Smooth muscle cell (in vitro differentiated cells): ENCODE data around the gene EME1. TPM values are rescaled to one million over a fixed set of nuclear protein-coding genes. Genes with fewer than 3 reads are reported as not detected.

ENCODE experiments used
- DNase-seq: peaks from one replicate; lab custom pipeline; 2025; ENCODE audit not compliant: unreplicated experiment; lab: John Stamatoyannopoulos, UW
- H2AFZ ChIP-seq: fragments of 200-600 bp; sonication (generic); 2 replicates; pipeline ENCODE4 v1.6.0; 2016; ENCODE audit warnings: antibody characterized with exemption, low read depth, mild to moderate bottlenecking
- H3F3A ChIP-seq: fragments of 200-600 bp; sonication (generic); 2 replicates; pipeline ENCODE4 v1.6.0; 2017; ENCODE audit warnings: antibody characterized with exemption, low read depth
- H3K27ac ChIP-seq: fragments of 200-600 bp; sonication (generic); 2 replicates; pipeline ENCODE4 v1.5.1; 2016; ENCODE audit warnings: low read depth, mild to moderate bottlenecking
- H3K27me3 ChIP-seq: fragments of 200-600 bp; sonication (generic); 2 replicates; pipeline ENCODE4 v1.6.1; 2016; ENCODE audit warnings: low read depth, mild to moderate bottlenecking
- H3K36me3 ChIP-seq: fragments of 200-600 bp; sonication (generic); 2 replicates; pipeline ENCODE4 v1.5.1; 2016; ENCODE audit warnings: low read depth
- H3K4me1 ChIP-seq: fragments of 200-600 bp; sonication (generic); 2 replicates; pipeline ENCODE4 v1.5.1; 2016; ENCODE audit warnings: low read depth
- H3K4me2 ChIP-seq: fragments of 200-600 bp; sonication (generic); 2 replicates; pipeline ENCODE4 v1.6.0; 2016; ENCODE audit warnings: mild to moderate bottlenecking
- H3K4me3 ChIP-seq: fragments of 200-600 bp; sonication (generic); 2 replicates; pipeline ENCODE4 v1.5.1; 2016; ENCODE audit warnings: mild to moderate bottlenecking
- H3K79me2 ChIP-seq: fragments of 200-600 bp; sonication (generic); 2 replicates; pipeline ENCODE4 v1.6.0; 2016; ENCODE audit warnings: low read depth, mild to moderate bottlenecking
- H3K9ac ChIP-seq: fragments of 200-600 bp; sonication (generic); 2 replicates; pipeline ENCODE4 v1.6.0; 2016; ENCODE audit warnings: low read depth
- H3K9me3 ChIP-seq: fragments of 200-600 bp; sonication (generic); replicated peaks from 2 replicates; pipeline ENCODE4 v1.5.1; 2016; ENCODE audit warnings: low read depth
- H4K20me1 ChIP-seq: fragments of 200-600 bp; sonication (generic); 2 replicates; pipeline ENCODE4 v1.6.0; 2016; ENCODE audit warnings: low read depth
- WGBS: methylation state at CpG from one replicate; pipeline ENCODE4 v1.1.7; 2016; ENCODE audit warnings: low lambda C conversion rate; 5-methylcytosine and 5-hydroxymethylcytosine counted together
- polyA plus RNA-seq: library from polyadenylated mRNA; unstranded; fragments of >200 nt; fragmentation: Nextera tagmentation; extraction: Ambion mirVana; gene quantifications from 2 replicates; pipeline ENCODE4 v1.2.1, GENCODE V29; 2016
- total RNA-seq: library from RNA; depleted of rRNA; stranded (reverse); fragments of >200 nt; gene quantifications from 2 replicates; pipeline ENCODE4 v1.2.3, GENCODE V29; 2014
- TF ChIP-seq, protein P1 (sequence below): fragments of 200-600 bp; sonication (generic); IDR thresholded peaks from 2 replicates; pipeline ENCODE4 v1.5.1; 2017; ENCODE audit warnings: borderline replicate concordance, mild to moderate bottlenecking, antibody characterized with exemption; ENCODE audit not compliant: insufficient read depth, poor library complexity, severe bottlenecking

EME1 gene
- total and polyA plus RNA-seq, 2 experiments from 2014 or later, result 8.2 to 9.6 TPM

DNA sequence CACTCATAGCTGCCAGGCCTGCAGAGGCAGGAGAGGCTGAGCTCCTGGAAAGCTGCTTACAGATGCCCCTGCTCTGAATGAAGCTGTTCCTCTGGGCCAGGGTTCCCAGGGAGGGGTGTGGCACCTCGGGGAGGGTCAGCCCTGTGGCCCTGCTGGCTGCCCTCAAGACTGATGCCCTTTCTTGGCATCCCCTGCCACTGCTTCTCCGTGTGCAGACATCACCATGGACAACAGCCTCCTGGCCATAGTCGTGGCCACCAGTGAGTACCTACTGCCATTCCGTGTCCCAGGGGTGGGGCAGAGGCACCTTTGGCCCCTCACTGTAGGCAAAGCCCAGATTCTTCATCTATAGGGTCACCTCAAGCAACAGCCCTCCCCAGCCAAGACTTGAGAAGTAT, 9.0 kb upstream of the EME1 start:
- Histone ChIP-seq H3K79me2 (no peaks in the 10 kb centered on the region), H3K36me3 (no peaks in the 10 kb centered on the region), H2AFZ (no peak overlapping the region), H3K4me2 (no peak overlapping the region), H3K9ac (no peak overlapping the region), H4K20me1 (no peaks in the 10 kb centered on the region), H3F3A (peaks cover 9% of the 10 kb centered on the region), H3K27me3 (no peaks in the 10 kb centered on the region), H3K27ac (no peak overlapping the region), H3K4me3 (no peak overlapping the region), H3K9me3 (no peaks in the 10 kb centered on the region), H3K4me1 (peaks cover 13% of the 10 kb centered on the region)
- DNase-seq, result no peak
- TF ChIP-seq, protein P1, sequence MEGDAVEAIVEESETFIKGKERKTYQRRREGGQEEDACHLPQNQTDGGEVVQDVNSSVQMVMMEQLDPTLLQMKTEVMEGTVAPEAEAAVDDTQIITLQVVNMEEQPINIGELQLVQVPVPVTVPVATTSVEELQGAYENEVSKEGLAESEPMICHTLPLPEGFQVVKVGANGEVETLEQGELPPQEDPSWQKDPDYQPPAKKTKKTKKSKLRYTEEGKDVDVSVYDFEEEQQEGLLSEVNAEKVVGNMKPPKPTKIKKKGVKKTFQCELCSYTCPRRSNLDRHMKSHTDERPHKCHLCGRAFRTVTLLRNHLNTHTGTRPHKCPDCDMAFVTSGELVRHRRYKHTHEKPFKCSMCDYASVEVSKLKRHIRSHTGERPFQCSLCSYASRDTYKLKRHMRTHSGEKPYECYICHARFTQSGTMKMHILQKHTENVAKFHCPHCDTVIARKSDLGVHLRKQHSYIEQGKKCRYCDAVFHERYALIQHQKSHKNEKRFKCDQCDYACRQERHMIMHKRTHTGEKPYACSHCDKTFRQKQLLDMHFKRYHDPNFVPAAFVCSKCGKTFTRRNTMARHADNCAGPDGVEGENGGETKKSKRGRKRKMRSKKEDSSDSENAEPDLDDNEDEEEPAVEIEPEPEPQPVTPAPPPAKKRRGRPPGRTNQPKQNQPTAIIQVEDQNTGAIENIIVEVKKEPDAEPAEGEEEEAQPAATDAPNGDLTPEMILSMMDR, result no peak
- WGBS, result 80% methylated on average over 4 of the region's 4 CpGs

DNA sequence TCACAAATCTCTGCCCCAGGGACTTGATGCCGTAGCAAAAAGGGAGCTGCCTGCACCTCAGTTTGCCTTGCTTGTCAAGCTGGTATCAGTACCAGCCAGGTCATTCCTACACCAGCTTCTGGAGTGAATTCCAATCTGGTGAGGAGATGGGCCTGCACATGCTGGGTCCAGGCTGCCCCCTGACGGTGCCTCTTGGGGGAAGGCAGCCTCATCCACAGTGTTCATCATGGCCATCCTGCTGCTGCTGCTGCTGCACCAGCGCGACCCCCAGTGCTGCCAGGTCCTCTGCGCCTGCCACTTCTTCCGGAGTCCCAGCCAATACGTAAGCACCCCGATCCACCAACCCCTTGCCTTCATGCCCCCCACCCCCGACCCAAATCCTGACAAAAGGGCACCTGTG, 8.3 kb upstream of the EME1 start:
- DNase-seq, result no peak
- H3K9me3 ChIP-seq, result no peaks in the 10 kb centered on the region
- peaks cover 13% of the 10 kb centered on the region for H3K4me1 ChIP-seq
- no peak overlapping the region for H2AFZ ChIP-seq
- H3F3A ChIP-seq, result peaks cover 9% of the 10 kb centered on the region
- TF ChIP-seq, protein P1, result no peak
- H3K4me2 ChIP-seq, result no peak overlapping the region
- H4K20me1 ChIP-seq, result no peaks in the 10 kb centered on the region
- no peak overlapping the region for H3K4me3 ChIP-seq
- WGBS, result 57% methylated on average over 9 of the region's 9 CpGs
- H3K27me3 ChIP-seq, result no peaks in the 10 kb centered on the region
- H3K27ac ChIP-seq, result no peak overlapping the region
- H3K79me2 ChIP-seq, result no peaks in the 10 kb centered on the region
- no peak overlapping the region for H3K9ac ChIP-seq
- H3K36me3 ChIP-seq, result peaks cover 2% of the 10 kb centered on the region

DNA sequence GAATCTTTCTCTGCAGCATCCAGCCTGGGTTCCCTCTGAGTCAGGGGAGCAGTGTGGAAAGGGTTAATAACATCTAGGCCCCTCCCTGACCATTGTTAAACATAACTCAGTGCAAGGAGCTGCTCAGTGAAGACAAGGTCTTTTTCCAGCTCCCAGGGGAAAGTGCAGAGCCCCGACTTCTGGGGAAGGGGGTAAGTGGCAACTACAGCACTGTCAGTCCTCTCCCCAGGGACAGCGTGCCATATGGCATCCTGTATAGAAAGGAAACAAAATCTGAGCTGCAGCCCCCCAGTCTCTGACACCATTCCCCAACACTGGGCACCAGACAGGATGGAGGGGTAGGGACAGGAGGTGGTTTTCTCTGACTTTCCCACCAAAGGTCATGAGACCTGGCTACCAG, 7.9 kb upstream of the EME1 start:
- DNase-seq, result no peak
- Histone ChIP-seq H3K36me3 (peaks cover 5% of the 10 kb centered on the region), H4K20me1 (no peaks in the 10 kb centered on the region), H3F3A (peaks cover 9% of the 10 kb centered on the region), H3K9ac (no peak overlapping the region), H3K4me3 (no peak overlapping the region), H3K9me3 (no peaks in the 10 kb centered on the region), H3K27ac (no peak overlapping the region), H3K4me1 (peaks cover 13% of the 10 kb centered on the region), H2AFZ (no peak overlapping the region), H3K4me2 (no peak overlapping the region), H3K27me3 (no peaks in the 10 kb centered on the region), H3K79me2 (no peaks in the 10 kb centered on the region)
- TF ChIP-seq, protein P1, result no peak
- 81% methylated on average over 2 of the region's 2 CpGs for WGBS

DNA sequence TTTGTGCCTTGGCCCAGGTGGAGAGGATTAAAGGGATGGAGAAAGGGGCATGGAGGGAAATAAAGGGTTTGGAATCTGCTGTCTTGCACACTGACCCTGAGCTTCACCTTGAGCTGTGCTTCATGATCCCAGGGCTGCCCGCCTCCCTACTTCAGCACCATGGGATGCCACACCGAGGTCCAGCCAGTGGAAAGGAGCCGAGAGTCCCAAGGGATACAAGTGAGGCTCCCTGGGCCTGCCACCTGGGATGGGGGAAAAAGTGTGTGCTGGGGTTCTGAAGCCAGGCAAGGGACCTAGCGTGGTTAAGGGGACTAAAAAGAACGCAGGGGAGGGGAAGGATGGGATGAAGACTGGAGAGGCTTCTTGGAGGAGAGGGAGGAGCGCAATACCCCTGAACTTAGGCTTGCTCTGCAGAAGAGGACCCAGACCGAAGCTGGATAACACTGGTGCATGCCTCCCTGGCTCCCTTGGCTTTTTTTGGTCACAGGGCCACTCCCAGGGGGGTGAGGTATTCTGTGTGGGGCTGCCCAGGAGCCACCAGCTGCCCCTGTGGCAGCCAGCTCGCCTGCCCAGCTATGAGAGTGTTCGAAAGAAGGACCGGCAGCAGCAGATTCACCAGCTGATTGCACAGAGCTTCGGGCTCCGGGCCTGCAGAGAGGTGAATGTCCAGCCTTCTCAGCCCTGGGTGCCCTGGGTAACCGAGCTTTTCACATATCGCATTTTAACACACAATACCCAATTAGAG, 7.2 kb upstream of the EME1 start:
- Histone ChIP-seq H2AFZ (no peak overlapping the region), H3K9ac (no peak overlapping the region), H3K27ac (no peak overlapping the region), H3K36me3 (peaks cover 5% of the 10 kb centered on the region), H4K20me1 (no peaks in the 10 kb centered on the region), H3K4me3 (no peak overlapping the region), H3K79me2 (peaks cover under 1% of the 10 kb centered on the region), H3K27me3 (no peaks in the 10 kb centered on the region), H3K9me3 (no peaks in the 10 kb centered on the region), H3F3A (peaks cover 9% of the 10 kb centered on the region), H3K4me2 (no peak overlapping the region), H3K4me1 (peaks cover 13% of the 10 kb centered on the region)
- TF ChIP-seq, protein P1, result no peak
- WGBS, result 95% methylated on average over 14 of the region's 14 CpGs
- DNase-seq, result no peak
